SK-N-MC (cell line): ENCODE results near the gene TPSB2.

Source experiments
- EZH2 ChIP-seq: fragments of 200-600 bp; sonication (generic); IDR thresholded peaks from one replicate; pipeline ENCODE4 v1.6.1; 2017; ENCODE audit warnings: antibody characterized with exemption
- POLR2AphosphoS5 ChIP-seq: IDR thresholded peaks from 2 replicates; pipeline ENCODE4 v1.6.1; 2012; ENCODE audit warnings: mild to moderate bottlenecking, low read depth, low read length, borderline replicate concordance

GRCh38 chr16:1197237-1197866 is 32.6 kb downstream of the TPSB2 start:
- no peak for TF ChIP-seq POLR2AphosphoS5
- TF ChIP-seq EZH2, result no peak
